ENCODE data around the gene VTI1A.
"Not testable (repeated sequence)": the region's sequence is repeated elsewhere in the genome, so short reads cannot be mapped to it uniquely, and the experiment has no call there.

VTI1A gene

GRCh38 chr10:112404617-112405016, 42.4 kb upstream of the VTI1A start:
- H2AFZ ChIP-seq (ENCODE audit: low read length), result no peak overlapping the region
- no peaks in the 10 kb centered on the region for H3K4me1 ChIP-seq (ENCODE audit: insufficient read depth, low read length, poor library complexity, severe bottlenecking)
- no peak overlapping the region for H3K4me3 ChIP-seq (ENCODE audit: low read length, poor library complexity, severe bottlenecking)
- no peaks in the 10 kb centered on the region for H3F3A ChIP-seq (ENCODE audit: low read depth)
- H3K27me3 ChIP-seq (ENCODE audit: insufficient read depth, low read length, poor library complexity, severe bottlenecking), result no peaks in the 10 kb centered on the region
- no peaks in the 10 kb centered on the region for H3K9me2 ChIP-seq (replicated peaks; ENCODE audit: low read depth, low read length)
- H3K4me2 ChIP-seq (ENCODE audit: low read depth, low read length, poor library complexity, severe bottlenecking), result no peak overlapping the region
- no peak overlapping the region for H3K9ac ChIP-seq (ENCODE audit: low read depth, low read length, poor library complexity, severe bottlenecking)
- H3K79me2 ChIP-seq (ENCODE audit: insufficient read depth, low read length), result no peaks in the 10 kb centered on the region
- no peak for TF ChIP-seq EZH2phosphoT487 (IDR thresholded peaks at IDR 0.05; ENCODE audit: borderline replicate concordance)
- no peak for TF ChIP-seq CTCF (conservative IDR thresholded peaks at IDR 0.05; ENCODE audit: low read length)
- peaks cover 48% of the 10 kb centered on the region; the same call in 1 of the 2 replicates for H3K36me3 ChIP-seq (ENCODE audit: insufficient read depth, low read length)
- H4K20me1 ChIP-seq (ENCODE audit: insufficient read depth, low read length, poor library complexity, severe bottlenecking), result no peaks in the 10 kb centered on the region
- no peaks in the 10 kb centered on the region for H3K9me3 ChIP-seq (ENCODE audit: insufficient read depth, low read depth, low read length)

GRCh38 chr10:112406806-112407205, 40.2 kb upstream of the VTI1A start:
- not testable (repeated sequence) for H3K9ac ChIP-seq (ENCODE audit: low read depth, low read length, poor library complexity, severe bottlenecking); H4K20me1 ChIP-seq (ENCODE audit: insufficient read depth, low read length, poor library complexity, severe bottlenecking); H3K4me2 ChIP-seq (ENCODE audit: low read depth, low read length, poor library complexity, severe bottlenecking); H3K27me3 ChIP-seq (ENCODE audit: insufficient read depth, low read length, poor library complexity, severe bottlenecking); H3K79me2 ChIP-seq (ENCODE audit: insufficient read depth, low read length); H3F3A ChIP-seq (ENCODE audit: low read depth); H3K4me3 ChIP-seq (ENCODE audit: low read length, poor library complexity, severe bottlenecking); H3K9me3 ChIP-seq (ENCODE audit: insufficient read depth, low read depth, low read length); H2AFZ ChIP-seq (ENCODE audit: low read length); H3K4me1 ChIP-seq (ENCODE audit: insufficient read depth, low read length, poor library complexity, severe bottlenecking); H3K9me2 ChIP-seq (replicated peaks; ENCODE audit: low read depth, low read length)
- peaks cover 49% of the 10 kb centered on the region; the same call in 1 of the 2 replicates for H3K36me3 ChIP-seq (ENCODE audit: insufficient read depth, low read length)

- H3F3A ChIP-seq (ENCODE audit: low read depth), result no peaks in the 10 kb centered on the region
- H3K9me3 ChIP-seq (ENCODE audit: insufficient read depth, low read depth, low read length), result no peaks in the 10 kb centered on the region
- H2AFZ ChIP-seq (ENCODE audit: low read length), result no peak overlapping the region
- no peaks in the 10 kb centered on the region for H3K4me1 ChIP-seq (ENCODE audit: insufficient read depth, low read length, poor library complexity, severe bottlenecking)
- H3K4me3 ChIP-seq (ENCODE audit: low read length, poor library complexity, severe bottlenecking), result no peak overlapping the region
- H3K9me2 ChIP-seq (replicated peaks; ENCODE audit: low read depth, low read length), result no peaks in the 10 kb centered on the region
- H3K36me3 ChIP-seq (ENCODE audit: insufficient read depth, low read length), result peaks cover 48% of the 10 kb centered on the region; the same call in 1 of the 2 replicates
- TF ChIP-seq CTCF (conservative IDR thresholded peaks at IDR 0.05; ENCODE audit: low read length) (no peak), EZH2phosphoT487 (IDR thresholded peaks at IDR 0.05; ENCODE audit: borderline replicate concordance) (no peak)
- no peaks in the 10 kb centered on the region for H3K27me3 ChIP-seq (ENCODE audit: insufficient read depth, low read length, poor library complexity, severe bottlenecking)
- H3K4me2 ChIP-seq (ENCODE audit: low read depth, low read length, poor library complexity, severe bottlenecking), result no peak overlapping the region
- no peaks in the 10 kb centered on the region for H4K20me1 ChIP-seq (ENCODE audit: insufficient read depth, low read length, poor library complexity, severe bottlenecking)
- H3K79me2 ChIP-seq (ENCODE audit: insufficient read depth, low read length), result no peaks in the 10 kb centered on the region
- H3K9ac ChIP-seq (ENCODE audit: low read depth, low read length, poor library complexity, severe bottlenecking), result no peak overlapping the region
Observed at GRCh38 chr10:112407696-112408095, 39.3 kb upstream of the VTI1A start.

- Histone ChIP-seq H2AFZ (ENCODE audit: low read length) (no peak overlapping the region), H3K4me1 (ENCODE audit: insufficient read depth, low read length, poor library complexity, severe bottlenecking) (no peaks in the 10 kb centered on the region), H3K27me3 (ENCODE audit: insufficient read depth, low read length, poor library complexity, severe bottlenecking) (no peaks in the 10 kb centered on the region), H3K36me3 (ENCODE audit: insufficient read depth, low read length) (peaks cover 38% of the 10 kb centered on the region; the same call in 1 of the 2 replicates), H4K20me1 (ENCODE audit: insufficient read depth, low read length, poor library complexity, severe bottlenecking) (no peaks in the 10 kb centered on the region), H3K79me2 (ENCODE audit: insufficient read depth, low read length) (no peaks in the 10 kb centered on the region), H3F3A (ENCODE audit: low read depth) (no peaks in the 10 kb centered on the region), H3K4me3 (ENCODE audit: low read length, poor library complexity, severe bottlenecking) (no peak overlapping the region), H3K9me3 (ENCODE audit: insufficient read depth, low read depth, low read length) (no peaks in the 10 kb centered on the region), H3K9me2 (replicated peaks; ENCODE audit: low read depth, low read length) (no peaks in the 10 kb centered on the region), H3K9ac (ENCODE audit: low read depth, low read length, poor library complexity, severe bottlenecking) (no peak overlapping the region), H3K4me2 (ENCODE audit: low read depth, low read length, poor library complexity, severe bottlenecking) (no peak overlapping the region)
- TF ChIP-seq EZH2phosphoT487 (IDR thresholded peaks at IDR 0.05; ENCODE audit: borderline replicate concordance) (no peak), CTCF (conservative IDR thresholded peaks at IDR 0.05; ENCODE audit: low read length) (no peak)
Observed at GRCh38 chr10:112409299-112409698, 37.7 kb upstream of the VTI1A start.

All from Loucy (cell line).